Skeletal muscle satellite cell (primary cell): ENCODE results near the gene ST3GAL6. TPM values are rescaled to one million over a fixed set of nuclear protein-coding genes. Genes with fewer than 3 reads are reported as not detected.
A peak's percentile ranks its signal among the peaks of the same experiment; 100 is the strongest.
"Not testable (repeated sequence)": the region's sequence is repeated elsewhere in the genome, so short reads cannot be mapped to it uniquely, and the experiment has no call there.

Source experiments
- H3K27me3 ChIP-seq: 2 replicates; pipeline ENCODE4 v1.7.0; 2013; ENCODE audit warnings: low read length; ENCODE audit not compliant: control insufficient read depth, insufficient read depth
- H3K36me3 ChIP-seq: 2 replicates; pipeline ENCODE4 v1.7.0; 2013; ENCODE audit warnings: mild to moderate bottlenecking, control low read depth, low read length; ENCODE audit not compliant: insufficient read depth
- H3K4me1 ChIP-seq: 2 replicates; pipeline ENCODE4 v1.7.0; 2013; ENCODE audit warnings: low read length; ENCODE audit not compliant: control insufficient read depth, insufficient read depth
- H3K4me2 ChIP-seq: 2 replicates; pipeline ENCODE4 v1.7.0; 2013; ENCODE audit warnings: mild to moderate bottlenecking, low read length
- H3K4me3 ChIP-seq: 2 replicates; pipeline ENCODE4 v1.7.0; 2013; ENCODE audit warnings: low read length
- H3K9ac ChIP-seq: 2 replicates; pipeline ENCODE4 v1.7.0; 2013; ENCODE audit warnings: mild to moderate bottlenecking, low read depth, low read length, moderate library complexity
- H3K9me3 ChIP-seq: replicated peaks from 2 replicates; pipeline ENCODE4 v1.7.0; 2013; ENCODE audit warnings: mild to moderate bottlenecking, control low read depth, low read length
- small RNA-seq: library from RNA; depleted of rRNA; stranded (forward); fragments of <200 nt; gene quantifications from one replicate; pipeline ENCODE3, GENCODE V24; 2012

ST3GAL6 gene

GRCh38 chr3:98827221-98827920 is 64.2 kb downstream of the ST3GAL6 start:
- Histone ChIP-seq H3K9me3 (no peaks in the 10 kb centered on the region), H3K27me3 (no peaks in the 10 kb centered on the region), H3K4me3 (no peak overlapping the region), H3K4me2 (no peak overlapping the region), H3K36me3 (peaks cover 45% of the 10 kb centered on the region), H3K4me1 (peaks cover 7% of the 10 kb centered on the region), H3K9ac (no peak overlapping the region)

- Histone ChIP-seq H3K4me2 (no peak overlapping the region), H3K4me1 (no peaks in the 10 kb centered on the region), H3K27me3 (no peaks in the 10 kb centered on the region), H3K9ac (no peak overlapping the region), H3K4me3 (no peak overlapping the region), H3K36me3 (peaks cover 46% of the 10 kb centered on the region), H3K9me3 (no peaks in the 10 kb centered on the region)
These were observed 66.2 kb downstream of the ST3GAL6 start for GRCh38 chr3:98829246-98829832.

DNA sequence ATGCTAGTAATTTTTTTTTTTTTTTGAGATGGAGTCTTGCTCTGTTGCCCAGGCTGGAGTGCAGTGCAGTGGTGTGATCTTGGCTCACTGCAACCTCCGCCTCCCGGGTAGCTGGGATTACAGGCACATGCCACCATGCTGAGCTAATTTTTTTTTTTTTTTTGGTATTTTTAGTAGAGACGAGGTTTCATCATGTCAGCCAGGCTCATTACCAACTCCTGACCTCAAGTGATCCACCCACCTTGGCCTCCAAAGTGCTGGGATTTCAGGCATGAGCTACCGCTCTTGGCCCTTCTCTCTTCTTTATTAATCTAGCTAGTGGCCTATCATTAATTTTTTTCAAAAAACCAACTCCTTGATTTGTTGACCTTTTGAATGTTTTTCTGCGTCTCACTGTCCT is 67.9 kb downstream of the ST3GAL6 start:
- H3K9ac ChIP-seq, H3K9me3 ChIP-seq, H3K4me2 ChIP-seq, H3K27me3 ChIP-seq, H3K4me1 ChIP-seq, H3K4me3 ChIP-seq: not testable (repeated sequence)
- peaks cover 35% of the 10 kb centered on the region for H3K36me3 ChIP-seq

GRCh38 chr3:98839846-98840245 is 76.7 kb downstream of the ST3GAL6 start:
- Histone ChIP-seq H3K9me3 (no peaks in the 10 kb centered on the region), H3K4me2 (no peak overlapping the region), H3K27me3 (no peaks in the 10 kb centered on the region), H3K4me1 (peaks cover 17% of the 10 kb centered on the region), H3K4me3 (no peak overlapping the region), H3K36me3 (peaks cover 45% of the 10 kb centered on the region), H3K9ac (no peak overlapping the region)

- Histone ChIP-seq H3K27me3 (no peaks in the 10 kb centered on the region), H3K4me1 (peaks cover 30% of the 10 kb centered on the region), H3K36me3 (peaks cover 77% of the 10 kb centered on the region), H3K4me2 (peak overlapping the region; percentile 1), H3K9me3 (no peaks in the 10 kb centered on the region), H3K4me3 (no peak overlapping the region), H3K9ac (no peak overlapping the region)
These were observed 80.3 kb downstream of the ST3GAL6 start for GRCh38 chr3:98843266-98843959.

Small RNAs within 50 kb of the gene (small RNA-seq; reads per million reads assigned to genes)
- gene RNU6-26P, result not detected
